Stimulated activated CD8-positive, alpha-beta memory T cell treated with anti-CD3 and anti-CD28 coated beads, Interleukin-12 subunit alpha, Interleukin-12 subunit beta, amount 100 ng/mL, for 1 hour (primary cell): ENCODE results near the gene IMP3.
"Not testable (repeated sequence)": the region's sequence is repeated elsewhere in the genome, so short reads cannot be mapped to it uniquely, and the experiment has no call there.

ENCODE experiments used
- DNase-seq: peaks from one replicate; pipeline ENCODE4 v3.0.0-alpha.2; 2020; ENCODE audit warnings: low read depth

IMP3 gene

DNA sequence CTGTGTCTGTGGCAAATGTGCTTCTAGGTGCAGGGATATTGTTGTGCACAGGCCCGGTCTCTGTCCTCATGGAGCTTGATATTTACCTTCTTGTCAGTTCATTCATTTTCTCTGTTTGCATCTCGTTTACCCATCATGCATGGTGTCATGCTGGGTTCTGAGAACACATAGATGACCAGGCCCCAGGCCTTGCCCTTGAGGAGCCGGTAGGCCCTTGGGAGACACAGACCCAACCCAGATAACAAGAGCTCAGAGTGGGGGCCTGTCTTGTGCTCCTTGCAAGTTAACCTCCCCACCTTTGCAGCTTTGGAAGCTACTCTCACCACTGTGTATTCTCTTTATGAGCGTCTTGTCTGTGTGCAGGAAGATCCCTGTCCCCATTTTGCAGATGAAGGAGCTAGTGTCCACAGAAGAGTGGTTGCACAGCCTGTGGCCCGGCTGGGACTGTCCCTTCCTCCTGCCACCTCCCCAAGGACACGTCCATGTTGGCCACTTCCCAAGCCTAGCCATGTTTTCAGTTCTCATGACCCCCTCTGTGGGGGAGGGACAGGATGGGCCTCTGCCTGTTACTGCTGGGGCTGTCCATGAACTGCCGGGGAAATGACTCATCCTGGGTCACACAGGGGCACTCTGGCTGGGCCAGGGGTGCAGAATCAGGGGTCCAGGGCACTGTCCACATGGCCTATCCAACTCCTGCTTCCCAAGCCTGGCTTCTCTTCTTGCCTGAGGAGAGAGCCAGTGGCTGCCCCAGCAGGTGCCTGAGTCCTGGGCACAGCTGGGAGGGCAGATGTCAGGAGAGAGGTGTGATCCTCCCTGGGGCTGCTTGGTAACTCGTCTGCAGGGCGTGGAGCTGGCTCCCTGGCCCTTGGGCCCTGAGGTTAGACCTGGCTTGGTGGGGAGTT is 11.1 kb upstream of the IMP3 start:
- no peak for DNase-seq

- DNase-seq: no peak
Observed at GRCh38 chr15:75649848-75650247, 9.8 kb upstream of the IMP3 start.

GRCh38 chr15:75649045-75649761 is 9.2 kb upstream of the IMP3 start:
- DNase-seq: no peak

DNA sequence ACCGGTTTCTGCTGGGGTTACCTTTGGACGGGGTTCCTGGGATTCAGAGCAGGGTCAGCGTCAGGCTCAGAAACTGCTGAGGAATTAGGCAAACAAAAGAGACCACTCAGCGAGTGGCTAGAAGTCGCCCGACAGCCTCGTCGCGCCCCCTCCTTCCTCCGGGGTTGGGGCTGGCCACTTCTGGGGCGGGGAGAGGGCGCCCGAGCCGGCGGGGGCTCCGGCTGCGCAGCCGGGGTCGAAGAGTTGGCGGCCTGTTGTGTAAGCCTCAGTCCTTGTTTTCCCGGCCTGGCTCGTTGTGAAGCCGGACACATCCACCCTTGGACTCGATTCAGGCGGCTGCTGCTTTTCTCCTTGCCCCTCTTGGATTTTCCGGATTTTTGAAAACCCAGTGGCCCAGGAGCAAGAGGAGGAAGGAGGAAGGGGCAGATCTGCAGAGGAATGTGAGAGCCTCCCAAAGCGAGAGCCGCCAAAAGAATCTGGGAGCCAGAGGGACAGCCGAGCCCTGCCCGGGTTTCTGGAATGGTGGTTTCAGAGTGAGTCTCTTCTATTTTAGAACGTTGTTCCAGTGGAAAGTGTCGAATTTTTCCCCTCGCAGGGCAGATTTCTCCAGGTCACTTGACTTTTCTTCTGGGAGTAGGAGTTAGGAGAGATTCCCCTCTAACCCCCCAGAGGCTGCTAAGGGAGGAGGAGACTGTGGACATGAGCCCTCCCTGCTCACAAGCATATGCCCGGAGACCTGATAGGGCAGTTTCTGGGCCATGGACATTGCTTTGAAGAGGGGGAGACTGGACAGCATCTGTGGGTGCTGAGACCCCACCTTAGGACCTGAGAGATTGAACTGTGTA is 8.4 kb upstream of the IMP3 start:
- DNase-seq: no peak

DNA sequence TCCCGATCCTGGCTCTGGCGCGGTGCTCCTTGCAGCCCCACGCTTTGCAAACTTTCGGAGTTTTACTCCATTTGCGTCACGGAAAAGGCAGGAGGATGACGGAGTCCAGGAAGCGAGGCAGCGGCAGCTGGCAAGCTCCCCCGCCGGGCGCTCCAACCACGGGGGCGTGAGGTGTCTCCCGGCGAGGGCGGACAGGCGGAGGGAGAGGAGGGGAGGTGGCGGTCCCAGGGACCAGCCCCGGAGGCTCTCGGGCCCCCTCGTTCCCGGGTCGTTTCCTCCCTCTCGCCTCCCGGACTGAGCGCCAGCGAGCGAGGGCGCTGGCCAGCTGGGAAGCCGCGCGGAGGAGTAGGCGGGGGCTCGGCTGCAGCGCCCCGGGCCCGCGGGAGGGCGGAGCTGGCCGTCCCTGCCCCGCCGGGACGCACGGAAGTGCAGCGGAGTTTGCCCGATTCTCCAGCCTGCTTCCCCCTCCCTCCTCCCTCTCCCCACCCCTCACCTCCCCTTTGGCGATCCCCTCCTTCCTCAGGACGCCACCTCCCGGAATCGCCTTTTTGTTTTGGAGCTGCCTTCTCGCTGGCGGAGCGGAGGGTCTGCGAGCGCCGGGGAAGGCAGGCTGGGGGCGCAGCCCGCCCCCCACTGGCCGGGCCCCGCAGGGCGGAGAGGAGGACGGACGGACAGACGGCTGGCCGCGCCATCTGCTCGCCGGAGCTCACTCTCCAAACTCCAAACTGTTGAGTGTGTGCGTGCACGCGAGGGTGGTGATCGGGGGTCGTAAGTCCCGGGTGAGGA is 7.5 kb upstream of the IMP3 start, which contains the start of gene SNX33:
TSS of gene SNX33 (plus strand) at position 543 of the 786 bp plus-strand sequence. CDS start 1,191 bp downstream, outside the sequence.
- peak; percentile 35 for DNase-seq

DNA sequence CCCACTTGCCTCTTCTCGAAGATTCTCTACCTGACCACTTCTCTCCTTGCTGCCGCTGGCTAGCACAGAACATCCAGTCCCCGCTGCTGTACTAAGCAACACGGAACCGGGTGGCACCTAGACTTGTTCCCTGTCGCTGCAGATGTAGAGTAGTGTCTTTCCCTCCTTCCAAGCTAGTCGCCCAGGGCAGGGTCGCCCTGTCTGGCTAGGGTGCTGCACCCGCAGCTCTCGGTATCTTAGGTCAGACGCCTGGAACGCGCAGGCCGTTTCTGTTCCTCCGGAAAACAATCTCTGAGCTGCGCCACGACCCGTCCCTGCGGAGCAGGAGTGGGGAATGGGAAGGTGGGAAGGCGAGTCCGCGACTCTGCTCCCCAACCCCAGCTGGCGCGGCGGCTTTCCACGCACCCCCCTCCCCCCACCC is 6.9 kb upstream of the IMP3 start:
- no peak for DNase-seq

DNA sequence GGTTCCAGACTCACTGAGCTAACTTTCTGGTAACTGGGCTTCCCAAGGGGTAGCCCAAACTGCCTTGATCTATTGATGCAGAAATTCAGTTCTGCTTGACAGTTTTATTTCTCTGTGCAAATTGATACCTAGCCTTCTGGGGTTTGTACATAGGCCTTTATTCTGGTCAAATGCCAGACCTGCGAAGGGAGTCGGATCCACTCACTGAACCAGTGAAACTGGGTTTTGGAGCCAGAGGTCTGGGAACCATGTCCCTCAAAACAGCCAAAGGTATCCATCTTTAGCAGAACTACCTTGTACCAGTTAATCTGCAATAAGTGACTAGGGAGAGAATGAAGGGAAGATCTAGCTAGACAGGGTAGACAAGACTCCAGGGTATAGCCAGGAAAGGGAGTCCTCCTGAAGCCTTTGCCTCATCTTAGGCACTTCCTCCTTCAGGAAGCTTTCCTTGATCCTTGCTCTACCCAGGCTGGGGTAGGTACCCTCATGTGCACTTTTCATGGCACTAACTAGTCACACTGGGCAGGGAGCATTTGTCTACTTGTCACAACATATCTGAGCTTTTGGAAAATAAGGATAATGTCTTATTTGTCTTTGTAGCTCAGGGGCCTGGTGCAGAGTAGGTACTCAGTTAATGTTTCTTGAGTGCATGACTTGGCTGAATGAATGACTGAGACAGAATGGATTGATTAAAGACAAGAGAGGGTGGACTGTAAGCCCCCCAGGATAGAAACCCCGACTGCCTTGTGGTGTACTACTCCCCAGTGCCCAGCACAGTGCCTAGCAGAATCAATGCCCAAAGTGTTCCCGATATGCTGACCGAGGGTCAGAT is 6.3 kb upstream of the IMP3 start:
- no peak for DNase-seq

- no peak for DNase-seq
Observed at GRCh38 chr15:75644376-75644775, 4.4 kb upstream of the IMP3 start.

GRCh38 chr15:75641603-75642002 is 1.6 kb upstream of the IMP3 start:
- no peak for DNase-seq

- DNase-seq: no peak
Observed at GRCh38 chr15:75641179-75641503, 1.1 kb upstream of the IMP3 start.

- peak; percentile 32 for DNase-seq
Observed at GRCh38 chr15:75640483-75641178, 607 bp upstream of the IMP3 start.

- DNase-seq: no peak
Observed at GRCh38 chr15:75639191-75639708, 774 bp downstream of the IMP3 start.

DNA sequence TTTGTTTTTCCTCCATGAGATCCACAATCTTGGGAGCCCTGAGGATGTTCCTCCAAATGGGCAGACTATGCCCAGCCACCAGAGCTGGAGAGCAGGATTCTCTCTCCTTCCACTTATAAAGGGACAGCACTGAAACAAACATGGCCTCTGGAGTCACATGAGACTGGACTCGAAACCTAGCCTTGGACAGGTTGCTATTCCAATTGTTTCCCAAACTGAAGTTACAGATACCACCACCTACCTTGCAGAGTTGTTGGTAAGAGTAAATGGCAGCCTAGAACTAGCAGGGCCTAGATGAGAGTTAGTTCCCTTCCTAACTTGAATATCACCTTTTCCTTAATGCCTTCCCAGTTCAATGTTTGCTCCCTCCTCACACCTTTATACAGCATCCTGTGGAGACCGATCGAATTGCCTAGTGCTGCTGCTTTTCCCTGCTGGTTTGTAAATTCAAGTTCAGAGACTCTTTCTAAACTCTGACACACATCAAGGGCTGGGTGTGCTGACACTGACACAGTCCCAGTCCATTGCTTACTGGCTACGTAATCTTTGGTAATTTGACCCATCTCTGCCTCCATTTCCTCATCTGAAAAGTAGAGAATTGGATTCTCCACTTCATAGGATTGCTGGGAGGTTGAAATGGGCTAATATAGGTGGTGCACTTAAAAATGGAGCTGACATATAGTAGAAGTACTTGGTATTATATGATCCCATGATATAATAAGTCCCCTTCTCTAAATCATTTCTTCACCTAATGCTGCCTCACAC is 2.6 kb downstream of the IMP3 start:
- no peak for DNase-seq

DNA sequence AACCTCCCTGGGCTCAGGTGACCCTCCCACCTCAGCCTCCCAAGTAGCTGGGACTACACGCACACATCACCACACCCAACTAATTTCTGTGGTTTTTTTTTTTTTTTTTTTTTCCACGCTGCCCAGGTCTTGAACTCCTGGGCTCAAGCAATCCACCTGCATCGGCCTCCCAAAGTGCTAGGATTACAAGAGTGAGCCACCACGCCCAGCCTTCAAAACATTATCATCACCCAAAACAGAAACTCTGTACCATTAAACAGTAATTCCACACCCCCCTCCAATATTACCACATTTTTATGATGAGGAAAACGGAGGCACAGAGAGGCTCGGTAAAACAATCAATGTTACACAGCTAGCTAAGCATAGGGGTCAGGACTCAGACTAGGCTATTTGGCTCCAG is 4.0 kb downstream of the IMP3 start:
- no peak for DNase-seq

DNA sequence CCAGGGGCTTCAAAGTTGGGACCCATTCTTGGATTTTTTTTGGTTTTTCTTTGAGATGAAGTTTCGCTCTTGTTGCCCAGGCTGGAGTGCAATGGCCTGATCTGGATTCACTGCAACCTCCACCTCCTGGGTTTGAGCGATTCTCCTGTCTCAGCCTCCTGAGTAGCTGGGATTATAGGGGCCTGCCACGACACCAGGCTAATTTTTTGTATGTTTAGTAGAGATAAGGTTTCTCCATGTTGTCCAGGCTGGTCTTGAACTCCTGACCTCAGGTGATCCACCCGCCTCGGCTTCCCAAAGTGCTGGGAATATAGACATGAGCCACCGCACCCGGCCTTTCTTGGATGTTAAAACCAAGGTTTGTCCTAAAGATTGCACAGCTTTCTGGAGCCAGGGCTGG is 6.1 kb downstream of the IMP3 start:
- DNase-seq: not testable (repeated sequence)

- DNase-seq: no peak
Observed at GRCh38 chr15:75631935-75632334, 8.1 kb downstream of the IMP3 start.

- DNase-seq: peak; percentile 85
Observed at GRCh38 chr15:75625542-75626347, 14.3 kb downstream of the IMP3 start, which contains the start of gene SNUPN. TSS of gene SNUPN (minus strand) at chr15:75625725. CDS start at chr15:75621051, 4,674 bp downstream.

DNA sequence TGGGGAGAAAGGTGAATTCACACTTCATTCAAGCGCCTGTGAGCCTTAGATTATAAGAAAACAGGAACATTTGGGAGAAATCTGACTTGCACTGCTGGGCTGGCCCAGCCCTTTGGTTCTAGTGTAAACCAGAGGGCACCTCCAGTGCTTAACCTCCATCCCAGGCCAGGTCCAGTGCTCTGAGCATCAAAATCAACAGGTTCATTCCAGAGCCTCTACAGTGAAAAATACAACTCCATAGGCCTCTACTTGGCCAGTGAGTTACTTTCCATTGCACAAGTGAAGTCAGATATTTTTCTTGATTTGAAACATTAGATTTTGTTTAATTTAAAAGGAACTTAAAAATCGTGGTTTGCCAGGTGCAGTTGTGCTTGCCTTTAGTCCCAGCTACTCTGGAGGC is 17.5 kb downstream of the IMP3 start:
- DNase-seq: no peak
